Measurements from ENCODE around the gene ATAT1. TPM values are rescaled to one million over a fixed set of nuclear protein-coding genes. Genes with fewer than 3 reads are reported as not detected.

Gene ATAT1
- total and polyA plus RNA-seq, 9 of the 15 experiments (the other 6 are each of a cell fraction or from before 2014, with no cell fraction given) = 0.65 to 5.8 (median 1.6) TPM

GRCh38 chr6:30647242-30648116 is 20.8 kb downstream of the ATAT1 start (continued):
- TF ChIP-seq ZBTB40 (IDR thresholded peaks at IDR 0.05) (no peak), ZBTB40 (CRISPR knock-in tag; IDR thresholded peaks at IDR 0.05) (no peak), PURB (CRISPR knock-in tag; IDR thresholded peaks at IDR 0.05; ENCODE audit: low read depth) (no peak), RBM25 (IDR thresholded peaks at IDR 0.05; ENCODE audit: low read depth, low read length, severe bottlenecking) (no peak), ZNF384 (IDR thresholded peaks at IDR 0.05; ENCODE audit: low read depth, low read length) (no peak), GTF2B (IDR thresholded peaks at IDR 0.05; ENCODE audit: extremely low read depth, insufficient read length) (no peak), HES1 (IDR thresholded peaks at IDR 0.05; ENCODE audit: low read depth) (no peak), ZNF584 (CRISPR knock-in tag; IDR thresholded peaks at IDR 0.05; ENCODE audit: low read depth) (no peak), ZNF23 (CRISPR knock-in tag; IDR thresholded peaks at IDR 0.05) (no peak), SIRT6 (IDR thresholded peaks at IDR 0.05; ENCODE audit: low read depth, low read length) (no peak), ZNF184 (CRISPR knock-in tag; IDR thresholded peaks at IDR 0.05) (no peak), SNRNP70 (optimal IDR thresholded peaks at IDR 0.05; ENCODE audit: low read depth, low read length) (no peak), ZNF232 (CRISPR knock-in tag; IDR thresholded peaks at IDR 0.05) (no peak)

All from K562 (cell line).